NCI-H187 treated with DMSO at 0.1 percent for 48 hours (cell line): ENCODE measurements around the gene DGCR6.
"Not testable (repeated sequence)": the region's sequence is repeated elsewhere in the genome, so short reads cannot be mapped to it uniquely, and the experiment has no call there.

Experiments used
- DNase-seq: peaks from one replicate; lab custom pipeline; 2025; lab: John Stamatoyannopoulos, UW

DGCR6 gene

DNA sequence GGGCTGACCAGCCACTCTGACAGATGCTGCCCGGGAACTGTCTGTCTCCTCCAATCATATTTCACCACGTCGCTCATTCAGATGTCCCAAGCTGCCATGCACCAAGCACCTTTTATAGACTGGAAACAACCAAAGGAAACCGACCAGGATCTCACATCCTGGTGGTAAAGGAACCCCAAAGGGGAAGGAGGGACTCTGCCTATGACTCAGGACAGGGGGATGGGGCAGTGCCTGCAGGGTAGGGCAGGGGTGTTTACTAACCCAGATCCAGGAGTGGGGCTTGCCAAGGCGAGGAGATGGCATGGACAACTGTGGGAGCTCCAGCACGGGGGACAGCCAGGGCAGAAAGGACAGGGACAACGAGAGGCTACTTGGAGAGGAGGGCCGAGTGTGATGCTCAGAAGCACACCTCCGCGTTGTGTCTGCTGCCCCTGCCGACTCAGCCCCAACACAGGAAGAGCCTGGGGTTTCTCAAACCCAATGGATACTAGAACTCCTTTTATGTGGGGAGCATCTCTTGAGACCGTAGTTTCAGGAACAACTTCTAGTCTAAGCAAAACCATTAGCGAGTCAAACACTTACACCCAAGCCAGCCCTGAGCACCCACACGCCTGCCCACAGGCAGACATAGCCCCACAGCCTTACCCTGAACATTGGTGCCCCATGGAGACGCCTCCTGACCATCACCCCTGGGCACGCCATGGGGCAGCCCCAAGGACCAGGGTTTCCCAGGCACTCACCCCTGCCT is 26.0 kb downstream of the DGCR6 start:
- DNase-seq: no peak

DNA sequence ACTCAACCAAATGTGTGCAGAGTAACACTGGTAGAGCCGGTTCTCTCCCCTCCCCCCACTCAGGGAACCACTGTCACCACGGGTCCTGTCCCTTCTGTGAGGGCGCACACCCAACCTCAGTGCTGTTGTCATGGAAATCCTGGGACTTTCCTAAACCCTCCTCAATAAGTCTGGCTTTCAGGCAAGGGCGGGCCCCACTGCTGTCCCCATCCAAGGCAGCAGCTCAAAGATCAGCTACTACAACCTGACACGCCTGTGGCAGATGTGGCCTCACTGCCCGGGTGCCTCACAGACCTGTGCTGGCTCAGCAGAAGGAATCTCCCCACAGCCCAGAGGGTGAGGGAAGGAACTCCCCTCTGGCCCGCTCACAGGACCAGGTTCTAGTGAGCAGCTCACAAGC is 27.8 kb downstream of the DGCR6 start:
- DNase-seq: no peak

DNA sequence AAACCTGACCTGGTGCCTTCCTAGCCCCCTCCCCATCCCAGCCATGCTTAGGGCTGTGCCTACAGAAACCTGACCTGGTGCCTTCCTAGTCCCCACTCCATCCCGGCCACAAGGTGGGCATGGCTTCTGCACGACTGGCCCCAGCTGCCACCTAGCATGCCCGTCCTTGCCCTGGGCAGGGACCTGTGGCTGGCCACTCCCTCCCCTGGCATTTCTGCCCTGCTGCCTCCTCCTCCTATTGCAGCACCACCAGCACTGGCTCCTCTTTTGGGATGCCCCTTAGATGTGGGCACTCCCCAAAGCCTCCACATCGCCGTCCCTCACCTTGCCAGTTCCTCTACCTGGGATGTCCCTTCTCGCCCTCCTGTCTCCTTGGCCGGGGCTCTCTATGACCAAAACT is 28.6 kb downstream of the DGCR6 start:
- DNase-seq: not testable (repeated sequence)

DNA sequence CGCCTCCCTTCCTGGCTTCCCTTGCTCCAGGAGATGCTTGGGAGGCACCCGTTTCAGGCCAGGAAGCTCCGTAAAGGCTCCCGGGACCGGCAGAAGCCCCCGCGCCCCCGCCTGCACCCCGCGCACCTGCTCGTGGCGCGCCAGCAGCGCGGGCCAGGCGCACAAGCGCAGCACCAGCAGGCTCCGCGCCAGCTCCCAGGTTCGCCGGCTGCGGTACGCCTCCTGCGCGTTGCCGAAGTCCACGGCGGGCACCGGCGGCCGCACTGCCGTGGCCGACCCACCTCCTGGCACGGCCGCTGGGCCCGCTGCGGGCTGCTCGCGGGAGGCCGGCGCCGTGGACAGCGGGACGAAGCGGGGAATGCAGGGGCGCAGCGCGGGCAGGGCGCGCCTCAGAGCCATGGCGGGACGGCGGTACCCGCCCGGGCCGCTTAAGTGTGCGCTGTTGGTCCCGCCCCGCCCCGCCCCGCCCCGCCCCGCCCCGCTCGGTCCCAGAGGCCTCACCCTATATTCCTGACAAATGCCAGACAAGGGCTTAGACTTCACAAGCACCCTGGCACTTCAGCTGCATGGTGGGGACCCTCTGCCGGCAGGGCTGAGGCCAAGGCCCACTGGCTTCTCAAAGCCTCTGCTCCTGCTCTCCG is 29.9 kb downstream of the DGCR6 start, which contains the start of gene PRODH:
Gene PRODH (minus strand): TSS at position 405 of the 641 bp plus-strand sequence. CDS start 6 bp downstream, at position 399.
- DNase-seq: no peak

DNA sequence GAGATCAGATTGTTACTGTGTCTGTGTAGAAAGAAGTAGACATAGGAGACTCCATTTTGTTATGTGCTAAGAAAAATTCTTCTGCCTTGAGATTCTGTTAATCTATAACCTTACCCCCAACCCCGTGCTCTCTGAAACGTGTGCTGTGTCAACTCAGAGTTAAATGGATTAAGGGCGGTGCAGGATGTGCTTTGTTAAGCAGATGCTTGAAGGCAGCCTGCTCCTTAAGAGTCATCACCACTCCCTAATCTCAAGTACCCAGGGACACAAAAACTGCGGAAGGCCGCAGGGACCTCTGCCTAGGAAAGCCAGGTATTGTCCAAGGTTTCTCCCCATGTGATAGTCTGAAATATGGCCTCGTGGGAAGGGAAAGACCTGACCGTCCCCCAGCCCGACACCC is 32.6 kb downstream of the DGCR6 start:
- DNase-seq: not testable (repeated sequence)

DNA sequence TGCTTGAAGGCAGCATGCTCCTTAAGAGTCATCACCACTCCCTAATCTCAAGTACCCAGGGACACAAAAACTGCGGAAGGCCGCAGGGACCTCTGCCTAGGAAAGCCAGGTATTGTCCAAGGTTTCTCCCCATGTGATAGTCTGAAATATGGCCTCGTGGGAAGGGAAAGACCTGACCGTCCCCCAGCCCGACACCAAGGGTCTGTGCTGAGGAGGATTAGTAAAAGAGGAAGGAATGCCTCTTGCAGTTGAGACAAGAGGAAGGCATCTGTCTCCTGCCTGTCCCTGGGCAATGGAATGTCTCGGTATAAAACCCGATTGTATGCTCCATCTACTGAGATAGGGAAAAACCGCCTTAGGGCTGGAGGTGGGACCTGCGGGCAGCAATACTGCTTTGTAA is 41.0 kb downstream of the DGCR6 start:
- DNase-seq: not testable (repeated sequence)

DNA sequence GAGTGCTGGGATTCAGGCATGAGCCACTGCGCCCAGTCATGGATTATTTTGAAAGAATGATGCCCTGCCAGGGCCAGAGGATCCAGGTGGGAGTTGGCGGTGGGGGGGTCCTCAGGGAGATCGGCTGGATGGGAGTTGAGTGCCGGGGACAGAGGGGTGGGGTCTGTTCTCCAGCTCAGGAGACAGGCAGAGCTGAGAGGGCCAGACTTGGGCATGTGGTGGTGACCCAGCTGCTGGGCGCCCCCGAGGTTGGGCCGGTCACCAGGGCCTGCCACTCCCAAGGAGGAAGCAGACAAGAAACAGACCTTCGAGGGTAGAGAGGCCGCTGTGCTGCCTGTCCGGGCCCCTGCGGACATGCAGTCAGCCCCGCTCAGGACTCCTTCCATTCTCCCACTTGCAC is 41.8 kb downstream of the DGCR6 start:
- DNase-seq: no peak

DNA sequence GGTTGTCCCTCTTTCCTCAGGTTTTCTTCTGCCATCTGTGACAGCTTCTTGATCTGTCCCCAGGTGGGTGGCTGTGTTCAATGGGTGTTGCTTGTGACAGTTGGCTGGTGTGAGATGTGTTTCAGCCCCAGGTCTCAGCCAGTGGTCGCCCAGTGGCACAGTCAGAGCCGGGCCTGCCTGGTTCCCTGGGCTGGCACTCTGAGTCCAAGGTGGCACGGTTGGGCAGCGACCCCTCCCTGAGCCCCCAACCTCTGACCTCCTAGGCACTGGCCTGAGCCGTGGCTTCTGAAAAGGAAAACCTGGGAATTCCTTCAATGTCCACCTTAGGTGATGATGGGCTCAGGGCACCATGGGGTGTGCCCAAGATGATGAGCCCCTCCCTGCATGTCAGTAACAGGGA is 44.0 kb downstream of the DGCR6 start:
- no peak for DNase-seq

GRCh38 chr22:18952022-18952421 is 45.9 kb downstream of the DGCR6 start:
- no peak for DNase-seq

DNA sequence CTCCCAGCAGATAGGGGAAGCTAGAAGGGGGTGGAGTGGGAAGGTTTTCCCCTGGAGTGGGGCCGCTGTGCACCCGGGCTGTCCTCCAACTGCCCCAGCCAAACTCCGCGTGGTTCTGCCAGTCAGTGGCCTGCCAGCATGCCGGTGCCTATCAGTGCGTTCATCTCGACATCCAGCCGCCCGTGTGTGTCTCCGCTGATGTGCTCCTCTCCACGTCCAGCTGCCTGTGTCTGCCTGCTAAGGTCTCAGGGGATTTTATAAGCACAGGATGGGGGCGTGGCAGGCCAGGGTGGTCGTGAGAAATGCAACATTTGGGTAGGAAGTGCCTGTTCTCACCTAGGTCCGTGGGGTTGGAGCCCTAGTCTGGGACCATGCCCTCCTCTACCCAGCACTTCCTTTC is 47.0 kb downstream of the DGCR6 start:
- not testable (repeated sequence) for DNase-seq

DNA sequence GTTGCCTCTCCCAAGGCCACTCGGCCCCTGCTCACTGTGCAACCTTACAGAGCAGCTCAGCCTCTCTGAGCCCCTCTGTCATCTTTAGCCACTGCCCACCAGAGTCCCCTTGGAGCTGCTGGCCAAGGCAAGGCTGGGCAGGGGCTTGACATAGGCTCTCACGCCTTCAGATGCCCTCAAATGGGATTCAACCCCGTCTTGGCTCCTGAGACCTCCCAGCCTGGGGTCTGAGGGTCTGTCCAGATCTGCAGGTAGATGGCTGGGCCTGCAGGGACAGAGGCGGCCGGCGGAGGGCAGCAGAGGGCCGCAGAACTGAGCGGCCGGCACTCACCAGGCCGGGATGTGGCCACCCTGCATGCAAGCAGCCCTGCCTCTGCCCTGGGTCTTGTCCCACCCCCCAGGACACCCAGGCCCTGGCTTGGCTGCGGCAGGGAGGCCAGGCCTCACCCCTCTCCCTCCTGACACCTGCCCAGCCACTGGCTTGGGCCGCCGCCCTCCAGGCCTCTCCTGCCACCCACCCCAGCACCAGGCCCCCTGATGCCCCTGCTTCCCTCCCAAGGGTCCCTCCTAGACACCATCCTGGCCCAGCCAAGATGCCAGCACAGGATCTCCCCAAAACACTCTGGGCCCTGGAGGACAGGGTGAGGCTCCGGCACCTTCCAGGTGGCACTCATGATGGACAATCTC is 48.3 kb downstream of the DGCR6 start:
- not testable (repeated sequence) for DNase-seq

GRCh38 chr22:18954990-18955571 is 49.0 kb downstream of the DGCR6 start:
- DNase-seq: no peak

DNA sequence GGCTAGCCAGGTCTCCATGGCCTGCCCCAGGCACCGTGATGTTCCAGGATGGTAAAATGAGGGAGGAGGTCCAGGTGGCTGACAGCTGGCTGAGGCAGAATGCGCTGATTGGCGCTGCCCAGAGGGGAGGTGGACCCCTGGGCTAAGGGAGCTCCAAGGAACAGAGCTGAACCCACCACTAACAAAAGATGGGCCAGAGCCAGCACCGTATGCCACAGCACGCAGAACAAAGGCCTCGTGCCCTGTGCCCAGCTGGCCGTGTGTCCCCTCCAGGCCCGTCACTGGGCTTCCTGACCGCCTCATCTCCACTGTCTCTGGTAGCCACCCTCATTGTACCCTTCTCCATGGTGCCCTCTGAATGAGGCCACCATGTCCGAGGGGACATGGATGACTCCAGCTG is 49.6 kb downstream of the DGCR6 start:
- DNase-seq: no peak

DNA sequence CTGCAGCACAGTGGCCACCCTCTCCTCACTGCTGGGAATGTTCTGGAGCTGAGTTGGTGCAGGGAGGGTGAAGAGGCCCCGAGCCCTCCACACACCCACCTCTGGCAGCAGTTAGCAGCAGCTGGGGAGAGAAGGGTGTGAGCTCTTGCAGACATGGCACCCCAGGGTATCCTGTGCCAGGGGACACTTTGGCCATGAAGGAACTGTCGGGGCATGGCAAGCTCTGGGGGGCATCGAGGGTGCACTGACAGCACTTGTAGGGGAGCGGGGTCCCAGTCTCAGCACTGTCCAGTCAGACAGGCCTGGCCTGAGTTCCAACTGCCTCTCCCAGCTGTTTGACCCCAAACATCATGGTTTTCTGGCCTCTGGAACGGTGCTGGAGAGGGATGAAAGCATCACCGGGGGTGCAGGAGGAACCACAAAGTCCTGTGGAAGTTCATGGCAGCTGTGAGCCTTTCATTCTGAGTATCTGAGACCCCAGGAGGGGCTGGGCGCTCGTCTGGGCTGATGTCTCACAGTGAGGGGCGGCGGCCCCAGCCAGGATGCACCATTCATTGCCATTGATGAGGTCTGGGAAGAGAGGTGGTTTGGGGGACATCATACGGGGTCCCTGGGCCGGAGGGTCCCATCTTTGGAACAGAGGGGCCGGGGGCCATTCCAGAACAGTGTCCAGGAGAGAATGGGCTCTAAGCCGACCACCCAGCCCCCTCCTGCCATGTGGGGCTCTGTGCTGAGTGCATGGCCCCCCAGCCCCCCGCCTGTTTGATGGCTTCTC is 50.2 kb downstream of the DGCR6 start:
- not testable (repeated sequence) for DNase-seq

DNA sequence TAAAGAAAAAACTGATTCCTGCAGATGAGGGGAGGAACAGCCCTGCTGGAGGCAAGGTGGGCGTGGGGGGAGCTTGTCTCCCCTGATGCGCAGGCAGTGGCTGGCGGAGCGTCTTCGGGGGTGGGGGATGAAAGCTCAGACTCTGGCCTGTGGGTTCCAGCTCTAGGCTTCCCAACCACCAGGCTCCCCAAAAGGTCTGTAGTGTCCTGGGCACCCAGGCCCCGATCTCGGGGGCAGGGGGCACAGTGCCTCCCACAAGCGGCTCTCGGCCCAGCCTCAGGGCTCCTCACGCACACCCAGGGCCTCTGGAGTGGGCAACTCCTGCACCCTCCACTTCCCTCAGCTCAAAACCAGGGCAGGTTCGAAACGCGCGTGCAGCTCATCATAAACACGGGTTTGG is 50.8 kb downstream of the DGCR6 start:
- not testable (repeated sequence) for DNase-seq

- not testable (repeated sequence) for DNase-seq
Observed at GRCh38 chr22:18957621-18958320, 51.7 kb downstream of the DGCR6 start.

GRCh38 chr22:18958321-18958705 is 52.2 kb downstream of the DGCR6 start:
- DNase-seq: not testable (repeated sequence)

- DNase-seq: not testable (repeated sequence)
Observed at GRCh38 chr22:18958738-18959137, 52.6 kb downstream of the DGCR6 start.

GRCh38 chr22:18959266-18959665 is 53.1 kb downstream of the DGCR6 start:
- not testable (repeated sequence) for DNase-seq

DNA sequence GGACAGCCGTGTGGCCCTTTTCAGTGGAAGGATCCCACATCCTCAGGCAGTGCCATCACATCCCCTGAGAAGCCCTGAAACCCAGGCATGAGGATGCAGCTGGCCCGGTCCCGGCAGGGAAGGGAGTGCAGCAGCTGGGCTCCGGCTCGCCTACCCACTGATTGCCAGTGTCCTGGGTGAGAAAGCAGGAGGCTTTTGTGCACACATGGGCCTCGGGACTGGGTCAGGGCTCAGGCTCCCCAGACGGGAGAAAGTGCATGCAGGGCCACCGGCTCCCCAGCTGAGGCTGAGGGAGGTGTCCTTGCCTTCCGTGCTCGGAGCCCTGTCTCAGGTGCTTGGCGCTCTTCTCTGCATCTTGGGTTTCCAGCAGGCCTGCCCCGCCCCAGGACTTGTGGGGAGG is 53.6 kb downstream of the DGCR6 start:
- not testable (repeated sequence) for DNase-seq

DNA sequence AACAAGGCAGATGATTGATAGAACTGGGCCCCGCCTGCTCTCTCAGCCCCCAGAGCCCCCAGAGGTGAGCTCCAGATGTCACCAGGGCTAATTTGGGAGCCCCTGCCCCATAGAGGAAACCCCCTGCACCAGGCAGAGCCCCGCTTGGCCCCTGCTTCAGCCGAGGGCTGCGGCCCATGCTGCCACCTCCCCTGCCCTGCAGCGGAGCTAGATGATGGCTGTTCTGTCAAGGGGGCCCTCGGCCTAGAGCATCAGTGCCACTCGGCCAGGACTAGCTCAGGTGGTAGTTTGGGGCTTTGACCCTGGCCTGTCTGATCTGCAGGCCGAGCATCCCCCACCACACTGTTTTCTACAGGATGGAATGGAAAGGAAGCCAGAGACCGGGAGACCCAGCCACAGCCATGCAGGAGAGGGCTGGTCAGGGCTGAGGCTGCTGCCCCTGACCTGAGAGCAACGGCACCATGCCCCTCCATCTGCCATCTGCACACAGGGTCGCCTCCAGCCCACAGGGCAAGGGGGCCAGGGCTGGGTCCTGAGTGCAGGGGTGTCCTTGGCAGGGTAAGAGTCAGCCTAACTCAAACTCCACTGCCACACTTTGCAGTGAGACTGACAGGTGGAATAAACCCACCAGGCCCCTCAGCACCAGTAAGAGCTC is 54.2 kb downstream of the DGCR6 start:
- DNase-seq: not testable (repeated sequence)
